ENCODE data around the gene ZFP91.

DNA sequence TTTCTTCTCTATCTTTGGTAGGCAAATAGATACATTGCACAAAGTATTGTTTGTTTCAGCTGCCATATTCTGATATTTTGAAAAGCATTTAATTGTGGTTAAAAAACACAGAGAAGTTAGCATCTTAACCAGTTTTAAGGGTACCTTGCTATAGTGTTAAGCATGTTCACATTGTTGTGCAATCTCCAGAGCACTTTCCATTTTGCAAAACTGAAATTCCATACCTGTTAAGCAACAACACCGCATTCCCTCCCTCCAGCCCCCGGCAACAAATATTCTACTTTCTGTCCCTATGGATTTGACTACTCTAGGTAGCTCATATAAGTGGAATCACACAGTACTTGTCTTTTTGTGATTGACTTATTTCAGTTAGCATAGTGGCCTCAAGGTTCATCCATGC is 77.5 kb downstream of the ZFP91 start:
- TF ChIP-seq, protein P1, sequence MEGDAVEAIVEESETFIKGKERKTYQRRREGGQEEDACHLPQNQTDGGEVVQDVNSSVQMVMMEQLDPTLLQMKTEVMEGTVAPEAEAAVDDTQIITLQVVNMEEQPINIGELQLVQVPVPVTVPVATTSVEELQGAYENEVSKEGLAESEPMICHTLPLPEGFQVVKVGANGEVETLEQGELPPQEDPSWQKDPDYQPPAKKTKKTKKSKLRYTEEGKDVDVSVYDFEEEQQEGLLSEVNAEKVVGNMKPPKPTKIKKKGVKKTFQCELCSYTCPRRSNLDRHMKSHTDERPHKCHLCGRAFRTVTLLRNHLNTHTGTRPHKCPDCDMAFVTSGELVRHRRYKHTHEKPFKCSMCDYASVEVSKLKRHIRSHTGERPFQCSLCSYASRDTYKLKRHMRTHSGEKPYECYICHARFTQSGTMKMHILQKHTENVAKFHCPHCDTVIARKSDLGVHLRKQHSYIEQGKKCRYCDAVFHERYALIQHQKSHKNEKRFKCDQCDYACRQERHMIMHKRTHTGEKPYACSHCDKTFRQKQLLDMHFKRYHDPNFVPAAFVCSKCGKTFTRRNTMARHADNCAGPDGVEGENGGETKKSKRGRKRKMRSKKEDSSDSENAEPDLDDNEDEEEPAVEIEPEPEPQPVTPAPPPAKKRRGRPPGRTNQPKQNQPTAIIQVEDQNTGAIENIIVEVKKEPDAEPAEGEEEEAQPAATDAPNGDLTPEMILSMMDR (IDR thresholded peaks at IDR 0.05; ENCODE audit: low read depth, low read length, poor library complexity, severe bottlenecking), result no peak
- TF ChIP-seq EZH2phosphoT487 (IDR thresholded peaks at IDR 0.05; ENCODE audit: borderline replicate concordance, low read length), result no peak
